DND-41 (cell line): ENCODE data around the gene MRPL34.

Experiments
- ATAC-seq: fragments of 200-7000 bp; cut with Tn5 transposase; 3 replicates; pipeline ENCODE4 v1.9.1; 2021; ENCODE audit warnings: low read depth; ENCODE audit not compliant: insufficient read depth
- DNase-seq: peaks from one replicate; pipeline ENCODE4 v3.0.0-alpha.2; 2020
- H2AFZ ChIP-seq: 2 replicates; pipeline ENCODE4 v1.6.0; 2012; ENCODE audit warnings: low read depth, low read length
- H3K27ac ChIP-seq: 2 replicates; pipeline ENCODE4 v1.5.1; 2012; ENCODE audit warnings: low read length, inconsistent platforms
- H3K27me3 ChIP-seq: fragments of 200-600 bp; sonication (generic); 2 replicates; pipeline ENCODE4 v1.6.0; 2012; ENCODE audit warnings: low read length, mild to moderate bottlenecking, inconsistent platforms; ENCODE audit not compliant: insufficient read depth, poor library complexity
- H3K36me3 ChIP-seq: 2 replicates; pipeline ENCODE4 v1.5.1; 2012; ENCODE audit warnings: low read length, inconsistent platforms; ENCODE audit not compliant: insufficient read depth
- H3K4me1 ChIP-seq: 2 replicates; pipeline ENCODE4 v1.5.1; 2012; ENCODE audit warnings: mild to moderate bottlenecking, low read length; ENCODE audit not compliant: insufficient read depth
- H3K4me2 ChIP-seq: 2 replicates; pipeline ENCODE4 v1.6.0; 2012; ENCODE audit warnings: mild to moderate bottlenecking, moderate library complexity, low read length, inconsistent platforms; ENCODE audit not compliant: insufficient read depth
- H3K4me3 ChIP-seq, 2 experiments: fragments of 200-600 bp in 1 of 2; shearing (Covaris generic) in 1 of 2; 2 replicates each; pipeline ENCODE4 v1.5.1; 2012 to 2016; ENCODE audit warnings: inconsistent platforms in 2 of 2, low read length in 2 of 2, mild to moderate bottlenecking in 2 of 2, low read depth in 1 of 2, moderate library complexity in 1 of 2
- H3K79me2 ChIP-seq: 2 replicates; pipeline ENCODE4 v1.6.0; 2012; ENCODE audit warnings: low read length, inconsistent platforms; ENCODE audit not compliant: insufficient read depth
- H3K9ac ChIP-seq: 2 replicates; pipeline ENCODE4 v1.6.0; 2012; ENCODE audit warnings: low read depth, mild to moderate bottlenecking, inconsistent platforms, low read length, moderate library complexity
- H3K9me3 ChIP-seq: 2 replicates; pipeline ENCODE4 v1.5.1; 2012; ENCODE audit warnings: low read length, moderate library complexity, mild to moderate bottlenecking, inconsistent platforms; ENCODE audit not compliant: insufficient read depth, severe bottlenecking
- H4K20me1 ChIP-seq: 2 replicates; pipeline ENCODE4 v1.6.0; 2012; ENCODE audit warnings: low read length; ENCODE audit not compliant: insufficient read depth
- EZH2 ChIP-seq: IDR thresholded peaks from 3 replicates; pipeline ENCODE4 v1.6.1; 2012; ENCODE audit warnings: borderline replicate concordance, low read depth, mild to moderate bottlenecking, moderate library complexity, low read length, inconsistent platforms; ENCODE audit not compliant: severe bottlenecking
- TF ChIP-seq, protein P1 (sequence below): IDR thresholded peaks from 2 replicates; pipeline ENCODE4 v1.5.1; 2012; ENCODE audit warnings: borderline replicate concordance, low read length, moderate library complexity, mild to moderate bottlenecking; ENCODE audit not compliant: poor library complexity, severe bottlenecking; ENCODE audit errors: extremely low read depth

Gene MRPL34

DNA sequence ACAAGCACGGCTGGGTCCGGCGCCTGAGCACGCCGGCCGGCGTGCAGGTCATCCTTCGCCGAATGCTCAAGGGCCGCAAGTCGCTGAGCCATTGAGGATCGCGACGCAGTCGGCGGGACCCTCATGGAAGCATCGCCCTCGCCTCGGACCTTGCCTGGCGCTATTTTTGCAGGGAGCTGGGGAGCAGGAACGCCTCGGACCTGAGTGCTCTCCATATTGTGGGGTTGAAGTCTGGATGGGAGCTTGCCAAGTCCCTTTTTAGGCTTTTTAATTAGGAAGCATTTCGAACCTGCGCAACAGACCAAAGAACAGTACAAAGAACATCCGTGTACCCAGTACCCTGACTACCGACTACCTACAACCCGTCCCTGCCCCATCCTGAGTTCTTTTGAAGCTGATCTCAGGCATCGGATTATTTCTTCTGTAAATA is 628 bp downstream of the MRPL34 start:
- Histone ChIP-seq H3K27me3 (no peaks in the 10 kb centered on the region), H3K9me3 (no peaks in the 10 kb centered on the region), H4K20me1 (peaks cover 14% of the 10 kb centered on the region), H3K4me2 (peak overlapping the region; percentile 78), H3K4me3 (peak overlapping the region; percentile 60 to 70; a peak in 3 of 4 replicates), H2AFZ (peak overlapping the region; percentile 84), H3K79me2 (peaks cover 43% of the 10 kb centered on the region), H3K36me3 (peaks cover 11% of the 10 kb centered on the region), H3K9ac (peak overlapping the region; percentile 76), H3K4me1 (peaks cover 52% of the 10 kb centered on the region), H3K27ac (peak overlapping the region; percentile 87)
- peak; percentile 26 for DNase-seq
- TF ChIP-seq, protein P1, sequence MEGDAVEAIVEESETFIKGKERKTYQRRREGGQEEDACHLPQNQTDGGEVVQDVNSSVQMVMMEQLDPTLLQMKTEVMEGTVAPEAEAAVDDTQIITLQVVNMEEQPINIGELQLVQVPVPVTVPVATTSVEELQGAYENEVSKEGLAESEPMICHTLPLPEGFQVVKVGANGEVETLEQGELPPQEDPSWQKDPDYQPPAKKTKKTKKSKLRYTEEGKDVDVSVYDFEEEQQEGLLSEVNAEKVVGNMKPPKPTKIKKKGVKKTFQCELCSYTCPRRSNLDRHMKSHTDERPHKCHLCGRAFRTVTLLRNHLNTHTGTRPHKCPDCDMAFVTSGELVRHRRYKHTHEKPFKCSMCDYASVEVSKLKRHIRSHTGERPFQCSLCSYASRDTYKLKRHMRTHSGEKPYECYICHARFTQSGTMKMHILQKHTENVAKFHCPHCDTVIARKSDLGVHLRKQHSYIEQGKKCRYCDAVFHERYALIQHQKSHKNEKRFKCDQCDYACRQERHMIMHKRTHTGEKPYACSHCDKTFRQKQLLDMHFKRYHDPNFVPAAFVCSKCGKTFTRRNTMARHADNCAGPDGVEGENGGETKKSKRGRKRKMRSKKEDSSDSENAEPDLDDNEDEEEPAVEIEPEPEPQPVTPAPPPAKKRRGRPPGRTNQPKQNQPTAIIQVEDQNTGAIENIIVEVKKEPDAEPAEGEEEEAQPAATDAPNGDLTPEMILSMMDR: no peak
- no peak for TF ChIP-seq EZH2
- ATAC-seq: no peak

DNA sequence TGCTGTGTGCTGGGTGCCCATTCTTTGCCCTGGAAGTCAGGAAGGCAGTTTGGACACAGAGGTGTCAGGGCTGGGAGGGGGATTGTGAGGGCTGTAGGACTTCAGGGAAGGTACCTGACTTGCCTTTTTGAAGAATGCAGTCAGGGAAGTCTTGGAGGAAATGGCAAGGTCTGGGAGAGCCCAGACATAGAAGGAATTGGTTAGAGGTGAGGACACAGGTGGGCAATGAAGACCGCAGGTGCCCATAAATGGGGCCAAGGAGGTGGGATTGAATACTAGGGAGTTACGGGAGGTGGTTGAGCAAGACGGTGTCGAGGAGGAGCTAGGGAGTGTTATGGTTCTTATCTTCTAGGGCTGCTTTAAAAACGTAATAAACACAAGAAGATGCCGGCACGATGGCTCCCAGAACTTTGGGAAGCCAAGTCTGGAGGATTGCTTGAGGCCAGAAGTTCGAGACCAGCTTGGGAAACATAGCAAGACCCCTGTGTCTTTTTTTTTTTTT is 2.3 kb downstream of the MRPL34 start:
- H2AFZ ChIP-seq: no peak overlapping the region
- H3K9me3 ChIP-seq: no peaks in the 10 kb centered on the region
- no peaks in the 10 kb centered on the region for H3K27me3 ChIP-seq
- H3K79me2 ChIP-seq: peaks cover 58% of the 10 kb centered on the region
- peak overlapping the region; percentile 30; the same call in 1 of the 2 replicates for H3K27ac ChIP-seq
- DNase-seq (no peak), ATAC-seq (no peak)
- H3K4me3 ChIP-seq: no peak overlapping the region
- H3K9ac ChIP-seq: no peak overlapping the region
- peak overlapping the region; percentile 78 for H3K4me2 ChIP-seq
- no peak for TF ChIP-seq EZH2
- TF ChIP-seq, protein P1: no peak
- H3K4me1 ChIP-seq: peaks cover 63% of the 10 kb centered on the region
- H4K20me1 ChIP-seq: peaks cover 30% of the 10 kb centered on the region
- peaks cover 23% of the 10 kb centered on the region for H3K36me3 ChIP-seq

DNA sequence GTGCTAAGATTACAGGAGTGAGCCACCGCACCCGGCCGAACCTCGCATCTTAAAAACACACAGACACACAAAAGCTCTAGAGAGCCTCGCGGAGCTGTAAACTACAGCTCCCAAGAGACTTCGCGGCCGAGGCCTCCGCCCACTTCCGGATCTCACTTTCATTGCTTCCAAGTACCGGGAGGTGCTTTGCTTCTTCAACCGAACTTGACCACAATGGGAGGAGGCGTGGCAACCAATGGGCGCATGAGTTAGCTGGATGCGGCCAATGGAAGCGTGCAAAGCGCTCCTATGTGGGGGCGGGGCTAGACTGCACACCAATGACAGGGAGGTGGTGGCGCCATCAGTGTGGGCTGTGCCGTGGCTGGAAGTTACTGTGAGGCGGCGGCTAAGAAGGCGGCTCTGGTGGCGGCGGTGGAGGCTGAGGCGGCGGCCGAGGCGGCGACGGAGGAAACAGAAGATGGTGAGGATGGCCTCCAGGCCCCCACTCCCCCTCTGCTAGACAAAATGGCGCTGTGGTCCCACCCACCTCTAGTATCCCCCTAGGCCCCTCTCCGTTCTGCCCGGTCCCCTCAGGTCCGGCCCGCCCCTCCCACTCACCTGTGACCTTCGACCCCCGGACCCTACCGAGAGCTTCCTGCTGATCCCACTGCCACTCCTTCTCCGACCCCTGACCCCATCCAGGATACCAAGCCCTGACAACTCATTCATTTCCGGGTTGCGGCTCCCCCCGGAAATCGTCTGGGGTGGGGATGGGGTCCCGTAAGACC is 3.7 kb downstream of the MRPL34 start, which contains the start of gene DDA1:
TSS of gene DDA1 (plus strand) at position 366 of the 767 bp plus-strand sequence. CDS start at position 458, 92 bp downstream.
- H4K20me1 ChIP-seq: peaks cover 40% of the 10 kb centered on the region
- H2AFZ ChIP-seq: peak within 1 kb of the TSS; percentile 82
- H3K4me1 ChIP-seq: peaks cover 63% of the 10 kb centered on the region
- H3K27ac ChIP-seq: peak within 1 kb of the TSS; percentile 82
- ATAC-seq (peak; percentile 87), DNase-seq (peak; percentile 100)
- H3K9me3 ChIP-seq: no peaks in the 10 kb centered on the region
- peaks cover 68% of the 10 kb centered on the region for H3K79me2 ChIP-seq
- peak within 1 kb of the TSS; percentile 90 for H3K9ac ChIP-seq
- H3K36me3 ChIP-seq: peaks cover 35% of the 10 kb centered on the region
- H3K4me3 ChIP-seq: peak within 1 kb of the TSS; percentile 84
- H3K4me2 ChIP-seq: peak within 1 kb of the TSS; percentile 92
- TF ChIP-seq EZH2: no peak
- TF ChIP-seq, protein P1: no peak
- H3K27me3 ChIP-seq: no peaks in the 10 kb centered on the region
